Measurements from ENCODE around the gene NEMP2. TPM values are rescaled to one million over a fixed set of nuclear protein-coding genes. Genes with fewer than 3 reads are reported as not detected.
A peak's percentile ranks its signal among the peaks of the same experiment; 100 is the strongest.

Gene NEMP2
- total RNA-seq, 4 donors from 2014 or later, result 1.6 to 3.4 (median 2.9) TPM

DNA sequence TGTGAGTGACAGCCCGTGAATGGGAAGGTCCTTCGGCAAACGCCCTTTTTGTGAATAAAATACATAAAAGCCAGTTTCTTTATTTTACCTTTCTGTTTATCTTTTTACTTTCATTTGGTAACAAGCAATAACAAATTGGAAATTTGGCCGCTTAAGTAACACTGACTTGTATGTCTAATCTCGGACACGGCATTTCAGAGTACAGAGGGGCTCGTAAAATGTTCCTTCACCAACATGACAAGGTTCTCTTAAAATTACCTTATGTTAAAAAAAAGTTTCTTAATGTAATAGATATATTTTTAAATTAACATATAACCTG lies 558 bp upstream of the NEMP2 start:
- 3% methylated on average over 7 of the region's 7 CpGs for WGBS
- H3K4me1 ChIP-seq, result peaks cover 34% of the 10 kb centered on the region

DNA sequence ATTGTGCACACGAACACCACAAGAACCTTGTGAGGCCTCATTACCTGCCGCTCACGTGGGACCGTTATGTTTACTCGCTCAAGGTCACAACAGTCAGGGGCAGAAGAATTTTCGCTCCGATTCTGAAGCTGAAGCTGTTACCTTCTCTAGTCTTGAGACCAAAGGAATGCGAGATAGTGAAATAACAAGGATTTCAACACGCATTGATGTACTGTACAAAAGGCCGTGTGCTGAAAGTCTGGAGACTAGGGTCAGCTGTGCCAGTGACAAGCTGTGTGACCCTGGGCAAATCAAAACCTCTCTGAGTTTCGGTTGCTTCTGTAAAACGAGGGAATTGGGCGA lies 583 bp downstream of the NEMP2 start:
- no peak for DNase-seq (ENCODE audit: low spot score in 2 of 2)
- TF ChIP-seq EP300 (IDR thresholded peaks at IDR 0.05) (no peak), POLR2AphosphoS5 (IDR thresholded peaks at IDR 0.05) (no peak), CTCF (IDR thresholded peaks at IDR 0.05) (no peak), POLR2A (IDR thresholded peaks at IDR 0.05) (no peak)
- no peaks in the 10 kb centered on the region for H3K27me3 ChIP-seq
- peaks cover 38% of the 10 kb centered on the region for H3K4me1 ChIP-seq
- peak overlapping the region; percentile 98 for H3K27ac ChIP-seq
- peak overlapping the region; percentile 90 for H3K4me3 ChIP-seq
- WGBS, result 3% methylated on average over 13 of the region's 13 CpGs
- peaks cover 7% of the 10 kb centered on the region for H3K9me3 ChIP-seq
- no peaks in the 10 kb centered on the region for H3K36me3 ChIP-seq

More for the DNA sequence above, 558 bp upstream of the NEMP2 start:
- Histone ChIP-seq H3K36me3 (no peaks in the 10 kb centered on the region), H3K27me3 (no peaks in the 10 kb centered on the region), H3K9me3 (peaks cover 19% of the 10 kb centered on the region), H3K4me3 (peak overlapping the region; percentile 90), H3K27ac (peak overlapping the region; percentile 98)
- TF ChIP-seq POLR2AphosphoS5 (IDR thresholded peaks at IDR 0.05) (no peak), EP300 (IDR thresholded peaks at IDR 0.05) (no peak), CTCF (IDR thresholded peaks at IDR 0.05) (no peak), POLR2A (IDR thresholded peaks at IDR 0.05) (no peak)
- no peak for DNase-seq (ENCODE audit: low spot score in 2 of 2)

DNA sequence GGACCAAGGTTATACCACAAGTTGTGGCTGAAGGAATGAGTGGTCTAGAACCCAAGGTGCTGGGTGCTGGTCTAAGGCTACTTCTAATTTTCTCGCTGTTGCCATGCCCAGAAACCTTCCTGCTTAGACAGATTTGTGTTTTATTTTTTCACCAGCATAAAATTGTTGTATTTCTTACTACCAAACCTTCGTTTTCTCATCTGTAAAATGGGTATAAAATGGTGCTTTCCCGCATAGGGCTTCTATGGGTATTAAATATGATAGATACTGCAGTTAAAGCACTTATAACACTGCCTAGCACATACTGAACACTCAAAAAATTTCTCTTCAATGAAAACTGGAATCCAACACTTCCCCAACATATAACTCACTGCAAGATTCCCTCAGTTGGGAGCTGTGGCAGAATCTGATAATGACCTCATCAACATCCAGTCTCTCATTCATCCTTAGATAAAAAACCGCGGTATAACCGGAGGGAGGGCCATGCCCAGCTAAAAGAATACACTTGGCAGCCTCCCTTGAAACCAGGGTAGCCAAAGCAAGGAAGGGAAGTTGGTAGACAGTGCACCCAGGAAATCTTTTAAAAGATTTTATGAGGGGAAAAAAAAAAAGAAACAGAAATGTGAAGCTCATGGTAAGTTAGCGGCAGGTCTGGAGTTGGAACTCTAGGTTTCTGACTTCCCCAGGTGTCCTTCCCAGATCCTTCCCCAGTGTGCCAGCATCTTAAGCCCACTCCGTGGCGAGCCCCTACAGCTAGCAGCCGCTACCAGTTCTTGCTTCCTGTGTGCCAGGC lies 1.2 kb downstream of the NEMP2 start:
- WGBS, result 45% methylated on average over 10 of the region's 10 CpGs
- Histone ChIP-seq H3K4me3 (peak overlapping the region; percentile 90), H3K27me3 (no peaks in the 10 kb centered on the region), H3K27ac (peak overlapping the region; percentile 98), H3K4me1 (peaks cover 38% of the 10 kb centered on the region), H3K36me3 (no peaks in the 10 kb centered on the region), H3K9me3 (peaks cover 4% of the 10 kb centered on the region)
- TF ChIP-seq POLR2AphosphoS5 (IDR thresholded peaks at IDR 0.05) (no peak), EP300 (IDR thresholded peaks at IDR 0.05) (no peak), CTCF (IDR thresholded peaks at IDR 0.05) (no peak), POLR2A (IDR thresholded peaks at IDR 0.05) (no peak)
- DNase-seq (ENCODE audit: low spot score in 2 of 2), result peak in 1 of 2 donors; percentile 71

DNA sequence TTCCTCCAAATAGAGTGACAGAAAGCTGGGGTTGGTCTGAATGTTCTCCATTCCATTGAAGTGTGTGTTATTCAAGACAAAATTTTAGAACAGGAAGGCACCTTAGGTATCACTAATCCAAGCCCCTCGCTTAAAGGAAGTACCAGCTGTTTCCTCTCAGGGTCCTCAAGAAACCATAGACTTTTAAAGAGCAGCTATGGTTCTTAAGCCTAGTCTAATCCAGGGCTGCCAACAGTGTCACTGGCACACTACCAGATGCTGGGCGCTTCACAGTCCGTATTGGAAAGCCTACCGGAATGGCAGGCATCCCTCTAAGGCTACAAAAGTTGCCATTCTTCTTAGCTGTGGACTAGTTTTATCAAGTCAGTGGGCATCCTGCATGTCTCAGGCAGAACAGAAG lies 1.9 kb downstream of the NEMP2 start:
- H3K9me3 ChIP-seq, result no peaks in the 10 kb centered on the region
- no peaks in the 10 kb centered on the region for H3K27me3 ChIP-seq
- TF ChIP-seq CTCF (IDR thresholded peaks at IDR 0.05) (no peak), POLR2A (IDR thresholded peaks at IDR 0.05) (no peak), POLR2AphosphoS5 (IDR thresholded peaks at IDR 0.05) (no peak), EP300 (IDR thresholded peaks at IDR 0.05) (no peak)
- 51% methylated on average over 4 of the region's 4 CpGs for WGBS
- no peak for DNase-seq (ENCODE audit: low spot score in 2 of 2)
- no peak overlapping the region for H3K27ac ChIP-seq
- H3K4me3 ChIP-seq, result no peak overlapping the region
- H3K36me3 ChIP-seq, result no peaks in the 10 kb centered on the region
- peaks cover 38% of the 10 kb centered on the region for H3K4me1 ChIP-seq

DNA sequence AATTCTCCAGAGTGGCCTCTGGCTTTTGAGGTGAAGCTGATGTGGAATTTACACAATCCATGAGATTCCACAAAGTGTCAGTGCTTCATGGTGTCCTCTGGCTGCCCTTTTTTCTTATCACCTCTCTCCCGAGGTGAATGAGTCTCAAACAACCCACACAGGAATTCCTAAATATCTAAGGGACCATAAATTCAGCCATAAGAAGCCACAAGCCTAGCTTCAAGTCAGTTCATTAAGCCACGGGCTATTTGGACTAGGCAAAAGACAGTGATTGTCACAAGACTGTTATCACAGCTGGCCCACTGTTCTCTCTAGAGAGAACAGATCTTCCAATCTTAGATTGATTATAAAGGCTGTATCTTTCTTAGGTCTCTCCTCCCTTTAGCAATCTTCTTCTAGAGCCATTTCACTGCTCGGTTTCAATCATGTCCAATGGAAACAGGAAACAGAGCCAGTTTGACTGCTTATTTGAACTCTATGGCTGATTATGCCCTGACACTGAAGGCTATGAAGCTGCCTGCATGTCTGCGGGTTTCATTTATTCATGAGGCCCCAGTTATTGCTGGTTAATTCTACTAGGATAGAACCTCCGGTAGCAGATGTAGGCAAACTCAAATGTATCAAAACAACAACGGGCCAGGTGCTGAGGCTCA lies 4.1 kb downstream of the NEMP2 start:
- no peak for TF ChIP-seq CTCF (IDR thresholded peaks at IDR 0.05)
- H3K4me3 ChIP-seq, result no peak overlapping the region
- H3K9me3 ChIP-seq, result no peaks in the 10 kb centered on the region
- H3K4me1 ChIP-seq, result peaks cover 32% of the 10 kb centered on the region
- no peaks in the 10 kb centered on the region for H3K36me3 ChIP-seq
- no peaks in the 10 kb centered on the region for H3K27me3 ChIP-seq
- no peak for DNase-seq (ENCODE audit: low spot score in 2 of 2)
- no peak overlapping the region for H3K27ac ChIP-seq
- 41% methylated on average over 6 of the region's 6 CpGs for WGBS

Measured in suprapubic skin (tissue), 4 donors.